H9 (cell line): ENCODE results near the gene MEIOSIN. TPM values are rescaled to one million over a fixed set of nuclear protein-coding genes. Genes with fewer than 3 reads are reported as not detected.

ENCODE experiments used
- DNase-seq: peaks from one replicate; pipeline ENCODE4 v3.0.0-alpha.2; 2017
- H2AFZ ChIP-seq: one replicate; pipeline ENCODE4 v1.6.1; 2013; ENCODE audit warnings: mild to moderate bottlenecking, low read length, control low read depth, moderate library complexity
- H2AK5ac ChIP-seq: 2 replicates; pipeline ENCODE4 v1.6.1; 2013; ENCODE audit warnings: low read length, control low read depth, mixed read lengths; ENCODE audit not compliant: insufficient read length
- H2BK120ac ChIP-seq: one replicate; pipeline ENCODE4 v1.6.1; 2013; ENCODE audit warnings: low read depth, mild to moderate bottlenecking, low read length, control low read depth, inconsistent platforms; ENCODE audit not compliant: poor library complexity, severe bottlenecking
- H2BK12ac ChIP-seq: 2 replicates; pipeline ENCODE4 v1.6.1; 2013; ENCODE audit warnings: low read length, control low read depth, mixed read lengths, low read depth; ENCODE audit not compliant: insufficient read length
- H2BK15ac ChIP-seq: 2 replicates; pipeline ENCODE4 v1.6.1; 2013; ENCODE audit warnings: low read depth, low read length, control low read depth
- H2BK20ac ChIP-seq: one replicate; pipeline ENCODE4 v1.6.1; 2013; ENCODE audit warnings: low read depth, mild to moderate bottlenecking, low read length, control low read depth, inconsistent platforms; ENCODE audit not compliant: poor library complexity, severe bottlenecking
- H2BK5ac ChIP-seq: 2 replicates; pipeline ENCODE4 v1.6.1; 2013; ENCODE audit warnings: low read length, control low read depth, mixed read lengths; ENCODE audit not compliant: insufficient read length
- H3K14ac ChIP-seq: 2 replicates; pipeline ENCODE4 v1.6.1; 2013; ENCODE audit warnings: low read length, control low read depth; ENCODE audit not compliant: insufficient read depth
- H3K18ac ChIP-seq: 2 replicates; pipeline ENCODE4 v1.6.1; 2013; ENCODE audit warnings: low read depth, mild to moderate bottlenecking, mixed read lengths, low read length, control low read depth; ENCODE audit not compliant: insufficient read length
- H3K23ac ChIP-seq: 2 replicates; pipeline ENCODE4 v1.6.1; 2013; ENCODE audit warnings: low read length, control low read depth, mixed read lengths, low read depth; ENCODE audit not compliant: insufficient read length
- H3K23me2 ChIP-seq: 2 replicates; pipeline ENCODE4 v1.6.1; 2013; ENCODE audit warnings: low read depth, mild to moderate bottlenecking, mixed read lengths, low read length, control low read depth; ENCODE audit not compliant: insufficient read length, poor library complexity, severe bottlenecking
- H3K27ac ChIP-seq: 2 replicates; pipeline ENCODE4 v1.5.1; 2013; ENCODE audit warnings: low read length, control low read depth, mixed read lengths, low read depth; ENCODE audit not compliant: insufficient read length
- H3K27me3 ChIP-seq: 2 replicates; pipeline ENCODE4 v1.6.1; 2013; ENCODE audit warnings: low read length, control low read depth, inconsistent platforms; ENCODE audit not compliant: insufficient read depth
- H3K4ac ChIP-seq: 2 replicates; pipeline ENCODE4 v1.6.1; 2013; ENCODE audit warnings: low read depth, mild to moderate bottlenecking, control low read depth, inconsistent platforms, low read length, moderate library complexity
- H3K4me1 ChIP-seq: 2 replicates; pipeline ENCODE4 v1.6.1; 2013; ENCODE audit warnings: low read length, control low read depth, inconsistent platforms; ENCODE audit not compliant: insufficient read depth
- H3K4me2 ChIP-seq: 2 replicates; pipeline ENCODE4 v1.6.1; 2013; ENCODE audit warnings: low read length, control low read depth, mixed read lengths; ENCODE audit not compliant: insufficient read length, insufficient read depth
- H3K56ac ChIP-seq: 2 replicates; pipeline ENCODE4 v1.6.1; 2013; ENCODE audit warnings: low read depth, mild to moderate bottlenecking, mixed read lengths, low read length, control low read depth; ENCODE audit not compliant: insufficient read length
- H3K79me1 ChIP-seq: 2 replicates; pipeline ENCODE4 v1.6.1; 2013; ENCODE audit warnings: low read depth, mild to moderate bottlenecking, moderate library complexity, low read length, control low read depth, inconsistent platforms; ENCODE audit not compliant: insufficient read depth, poor library complexity, severe bottlenecking
- H3K79me2 ChIP-seq: 2 replicates; pipeline ENCODE4 v1.6.1; 2013; ENCODE audit warnings: low read length, control low read depth, inconsistent platforms; ENCODE audit not compliant: insufficient read depth
- H3K9ac ChIP-seq: 2 replicates; pipeline ENCODE4 v1.6.1; 2013; ENCODE audit warnings: low read length, control low read depth, mixed read lengths; ENCODE audit not compliant: insufficient read length; ENCODE audit errors: extremely low read depth
- H3K9me3 ChIP-seq: one replicate; pipeline ENCODE4 v1.6.1; 2013; ENCODE audit warnings: low read depth, low read length, inconsistent platforms; ENCODE audit not compliant: control insufficient read depth
- H3T11ph ChIP-seq: one replicate; pipeline ENCODE4 v1.6.1; 2013; ENCODE audit warnings: mild to moderate bottlenecking, low read length, control low read depth, inconsistent platforms
- H4K20me1 ChIP-seq: one replicate; pipeline ENCODE4 v1.6.1; 2013; ENCODE audit not compliant: control insufficient read depth, insufficient read length, insufficient read depth
- H4K5ac ChIP-seq: 2 replicates; pipeline ENCODE4 v1.6.1; 2013; ENCODE audit warnings: low read depth, mild to moderate bottlenecking, mixed read lengths, low read length, control low read depth; ENCODE audit not compliant: insufficient read length
- H4K8ac ChIP-seq: replicated peaks from 2 replicates; pipeline ENCODE4 v1.6.1; 2013; ENCODE audit warnings: low read length, control low read depth, mixed read lengths, low read depth; ENCODE audit not compliant: insufficient read length
- H4K91ac ChIP-seq: 2 replicates; pipeline ENCODE4 v1.6.1; 2013; ENCODE audit warnings: low read depth, mild to moderate bottlenecking, moderate library complexity, mixed read lengths, low read length, control low read depth; ENCODE audit not compliant: insufficient read length
- H3K27ac Mint-ChIP-seq, 3 experiments: 2 replicates in 2 of 3; 3 replicates in 1 of 3; pipeline ENCODE4 v1.8.0; 2020 to 2021; ENCODE audit warnings: mixed read lengths in 3 of 3, mild to moderate bottlenecking in 1 of 3, moderate library complexity in 1 of 3
- H3K27me3 Mint-ChIP-seq: 2 replicates; pipeline ENCODE4 v1.8.0; 2021; ENCODE audit warnings: low read depth, mild to moderate bottlenecking, moderate library complexity, mixed read lengths
- H3K36me3 Mint-ChIP-seq, 3 experiments: 2 replicates in 2 of 3; 3 replicates in 1 of 3; pipeline ENCODE4 v1.8.0; 2020 to 2021; ENCODE audit warnings: low read depth in 3 of 3, mixed read lengths in 3 of 3; ENCODE audit not compliant: insufficient read depth in 1 of 3
- H3K4me1 Mint-ChIP-seq, 2 experiments: 2 replicates each; pipeline ENCODE4 v1.8.0; 2020; ENCODE audit warnings: mixed read lengths in 2 of 2
- H3K4me3 Mint-ChIP-seq, 2 experiments: 2 replicates in 1 of 2; 3 replicates in 1 of 2; pipeline ENCODE4 v1.8.0; 2020 to 2021; ENCODE audit warnings: mild to moderate bottlenecking in 2 of 2, mixed read lengths in 2 of 2, moderate library complexity in 1 of 2
- H3K9me3 Mint-ChIP-seq, 2 experiments: 2 replicates in 1 of 2; 3 replicates in 1 of 2; pipeline ENCODE4 v1.8.0; 2020; ENCODE audit warnings: mild to moderate bottlenecking in 2 of 2, mixed read lengths in 2 of 2, moderate library complexity in 1 of 2
- WGBS: extraction: QIAGEN DNeasy Blood & Tissue Kit; methylation state at CpG from one replicate; pipeline ENCODE4 v1.1.7; 2013; ENCODE audit warnings: missing lambda C conversion rate, low lambda C conversion rate, mixed read lengths; ENCODE audit not compliant: insufficient read length; ENCODE audit errors: extremely low coverage; 5-methylcytosine and 5-hydroxymethylcytosine counted together
- total RNA-seq: library from RNA; stranded (reverse); gene quantifications from 2 replicates; pipeline ENCODE4 v1.2.1, GENCODE V29; 2021
- TF ChIP-seq, protein P1 (sequence below): fragments of 200-600 bp; sonication (generic); conservative IDR thresholded peaks from 3 replicates; pipeline ENCODE4 v1.8.0; 2021; ENCODE audit warnings: antibody characterized with exemption, mild to moderate bottlenecking

Gene MEIOSIN
- total RNA-seq, 1 experiment from 2014 or later = not detected

DNA sequence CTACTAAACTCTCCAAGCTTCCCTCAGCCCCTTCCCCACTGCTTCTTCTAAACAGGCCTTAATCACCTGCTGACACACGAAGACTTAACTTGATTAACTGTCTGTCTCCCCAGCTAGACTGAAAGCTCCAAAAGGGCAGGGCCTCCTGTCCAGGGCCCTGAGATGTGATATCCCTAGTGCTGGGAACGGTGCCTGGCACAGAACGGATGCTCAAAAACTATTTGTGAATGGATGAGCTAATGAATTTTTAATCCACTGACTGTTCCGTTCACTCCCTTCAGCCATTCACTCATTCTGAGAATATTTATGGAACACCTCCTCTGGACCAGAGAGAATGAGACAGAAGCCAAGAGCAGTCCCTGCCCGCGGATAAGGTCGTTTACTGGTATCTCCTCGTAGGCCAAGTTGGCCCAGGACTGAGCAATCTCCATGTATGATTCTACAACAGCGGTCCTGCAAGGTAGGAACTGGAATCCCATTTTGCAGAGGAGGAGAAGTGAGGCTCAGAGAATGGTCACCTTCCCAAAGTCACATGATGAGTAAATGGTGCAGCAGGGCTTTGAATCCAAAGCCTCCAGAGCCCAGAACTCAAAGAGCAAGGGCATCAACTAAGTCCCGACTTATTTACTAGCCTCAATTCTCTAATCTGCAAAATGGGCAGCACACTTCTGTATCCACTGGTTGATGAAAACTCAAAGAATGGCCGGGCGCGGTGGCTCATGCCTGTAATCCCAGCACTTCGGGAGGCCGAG is 56.0 kb downstream of the MEIOSIN start:
- Histone ChIP-seq H3K23ac (no peak overlapping the region), H2BK20ac (no peak overlapping the region), H2BK120ac (no peak overlapping the region), H3K79me1 (peaks cover 8% of the 10 kb centered on the region), H2AK5ac (no peak overlapping the region), H4K20me1 (no peaks in the 10 kb centered on the region), H3K14ac (no peak overlapping the region), H3K79me2 (0 out of 2 replicates have a peak, but pooled peaks cover 3% of the 10 kb centered on the region), H3K56ac (no peak overlapping the region), H3K23me2 (peaks cover 7% of the 10 kb centered on the region), H2BK5ac (no peak overlapping the region), H3T11ph (no peak overlapping the region), H3K9me3 (no peaks in the 10 kb centered on the region), H2BK12ac (no peak overlapping the region), H2AFZ (no peak overlapping the region), H3K27ac (no peak overlapping the region), H4K91ac (no peak overlapping the region), H3K4me2 (no peak overlapping the region), H4K5ac (no peak overlapping the region), H2BK15ac (no peak overlapping the region), H3K4me1 (0 out of 2 replicates have a peak, but pooled peaks cover 3% of the 10 kb centered on the region), H3K18ac (no peak overlapping the region), H4K8ac (no peak overlapping the region), H3K9ac (no peak overlapping the region), H3K27me3 (no peaks in the 10 kb centered on the region), H3K4ac (no peak overlapping the region)
- no CpG with 5 or more reads among the region's 15 CpGs for WGBS
- 0 out of 7 replicates have a peak overlapping the region, but pooled peaks of 1 of the 3 experiments have one; percentile 5 for H3K27ac Mint-ChIP-seq
- peaks cover 5% of the 10 kb centered on the region; the same call in 1 of the 2 replicates for H3K27me3 Mint-ChIP-seq
- peaks cover 25 to 50% (median 48%) of the 10 kb centered on the region in 3 experiments for H3K36me3 Mint-ChIP-seq
- DNase-seq = no peak
- H3K4me3 Mint-ChIP-seq = peak overlapping the region in 1 of 2 experiments; percentile 50; a peak in 1 of 5 replicates
- TF ChIP-seq, protein P1, sequence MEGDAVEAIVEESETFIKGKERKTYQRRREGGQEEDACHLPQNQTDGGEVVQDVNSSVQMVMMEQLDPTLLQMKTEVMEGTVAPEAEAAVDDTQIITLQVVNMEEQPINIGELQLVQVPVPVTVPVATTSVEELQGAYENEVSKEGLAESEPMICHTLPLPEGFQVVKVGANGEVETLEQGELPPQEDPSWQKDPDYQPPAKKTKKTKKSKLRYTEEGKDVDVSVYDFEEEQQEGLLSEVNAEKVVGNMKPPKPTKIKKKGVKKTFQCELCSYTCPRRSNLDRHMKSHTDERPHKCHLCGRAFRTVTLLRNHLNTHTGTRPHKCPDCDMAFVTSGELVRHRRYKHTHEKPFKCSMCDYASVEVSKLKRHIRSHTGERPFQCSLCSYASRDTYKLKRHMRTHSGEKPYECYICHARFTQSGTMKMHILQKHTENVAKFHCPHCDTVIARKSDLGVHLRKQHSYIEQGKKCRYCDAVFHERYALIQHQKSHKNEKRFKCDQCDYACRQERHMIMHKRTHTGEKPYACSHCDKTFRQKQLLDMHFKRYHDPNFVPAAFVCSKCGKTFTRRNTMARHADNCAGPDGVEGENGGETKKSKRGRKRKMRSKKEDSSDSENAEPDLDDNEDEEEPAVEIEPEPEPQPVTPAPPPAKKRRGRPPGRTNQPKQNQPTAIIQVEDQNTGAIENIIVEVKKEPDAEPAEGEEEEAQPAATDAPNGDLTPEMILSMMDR = no peak
- H3K4me1 Mint-ChIP-seq = peaks cover 20 to 25% of the 10 kb centered on the region in 2 experiments
- peaks cover 0 to 2% of the 10 kb centered on the region in 2 experiments; a peak in 1 of 5 replicates for H3K9me3 Mint-ChIP-seq
